ENCODE results near the gene FNDC8.

GRCh38 chr17:35163886-35164285, 42.5 kb downstream of the FNDC8 start:
- TF ChIP-seq CTCF (IDR thresholded peaks at IDR 0.05) (no peak), NRF1 (IDR thresholded peaks at IDR 0.05; ENCODE audit: low read depth, low read length) (no peak), RXRA (IDR thresholded peaks at IDR 0.05; ENCODE audit: borderline replicate concordance, low read depth) (no peak), ELF1 (IDR thresholded peaks at IDR 0.05) (no peak), MEF2A (IDR thresholded peaks at IDR 0.05; ENCODE audit: borderline replicate concordance, low read depth) (no peak), EP300 (IDR thresholded peaks at IDR 0.05; ENCODE audit: borderline replicate concordance in 1 of 2, low read depth in 1 of 2, low read length in 1 of 2) (no peak), RFX5 (IDR thresholded peaks at IDR 0.05; ENCODE audit: low read length) (no peak), POLR2AphosphoS5 (IDR thresholded peaks at IDR 0.05; ENCODE audit: low read depth, low read length) (no peak), YY1 (IDR thresholded peaks at IDR 0.05; ENCODE audit: low read depth) (no peak), GABPA (IDR thresholded peaks at IDR 0.05; ENCODE audit: low read depth) (no peak), FOSL2 (IDR thresholded peaks at IDR 0.05; ENCODE audit: borderline replicate concordance, low read depth) (no peak), CHD2 (IDR thresholded peaks at IDR 0.05; ENCODE audit: low read length, partially characterized antibody) (no peak)
